MM.1S (cell line): Measurements from ENCODE around the gene POMZP3.
"Not testable (repeated sequence)": the region's sequence is repeated elsewhere in the genome, so short reads cannot be mapped to it uniquely, and the experiment has no call there.

Experiments
- DNase-seq: peaks from one replicate; pipeline ENCODE4 v3.0.0-alpha.2; 2015
- H2AFZ ChIP-seq: fragments of 300-600 bp; sonication (generic); 2 replicates; pipeline ENCODE4 v1.6.0; 2016; ENCODE audit warnings: antibody characterized with exemption, low read length
- H3F3A ChIP-seq: fragments of 300-600 bp; sonication (generic); 2 replicates; pipeline ENCODE4 v1.6.1; 2016; ENCODE audit warnings: mild to moderate bottlenecking, antibody characterized with exemption, low read length, moderate library complexity, mixed read lengths; ENCODE audit not compliant: insufficient read depth
- H3K27ac ChIP-seq: fragments of 300-600 bp; sonication (generic); 2 replicates; pipeline ENCODE4 v1.5.1; 2016; ENCODE audit warnings: mild to moderate bottlenecking, low read length
- H3K27me3 ChIP-seq: fragments of 300-600 bp; sonication (generic); replicated peaks from 2 replicates; pipeline ENCODE4 v1.6.0; 2016; ENCODE audit warnings: low read length; ENCODE audit not compliant: insufficient read depth
- H3K36me3 ChIP-seq: fragments of 300-600 bp; sonication (generic); replicated peaks from 2 replicates; pipeline ENCODE4 v1.6.1; 2016; ENCODE audit warnings: mild to moderate bottlenecking, low read length, mixed read lengths; ENCODE audit not compliant: insufficient read depth
- H3K4me1 ChIP-seq: fragments of 300-600 bp; sonication (generic); 2 replicates; pipeline ENCODE4 v1.6.1; 2016; ENCODE audit warnings: low read length, mixed read lengths
- H3K4me2 ChIP-seq: fragments of 300-600 bp; sonication (generic); 2 replicates; pipeline ENCODE4 v1.6.0; 2016; ENCODE audit warnings: low read depth, low read length
- H3K4me3 ChIP-seq: fragments of 300-600 bp; sonication (generic); 2 replicates; pipeline ENCODE4 v1.5.1; 2016; ENCODE audit warnings: low read length, mixed read lengths
- H3K79me2 ChIP-seq: fragments of 300-600 bp; sonication (generic); 2 replicates; pipeline ENCODE4 v1.6.1; 2016; ENCODE audit warnings: mixed run types, low read length, mixed read lengths
- H3K9ac ChIP-seq: fragments of 300-600 bp; sonication (generic); 2 replicates; pipeline ENCODE4 v1.6.1; 2016; ENCODE audit warnings: low read length, mixed read lengths
- H3K9me2 ChIP-seq: fragments of 300-600 bp; sonication (generic); replicated peaks from 2 replicates; pipeline ENCODE4 v1.6.1; 2016; ENCODE audit warnings: mild to moderate bottlenecking, low read length, mixed read lengths; ENCODE audit not compliant: insufficient read depth
- H3K9me3 ChIP-seq: fragments of 300-600 bp; sonication (generic); replicated peaks from 2 replicates; pipeline ENCODE4 v1.6.1; 2016; ENCODE audit warnings: mild to moderate bottlenecking, low read length, mixed read lengths; ENCODE audit not compliant: insufficient read depth
- H4K20me1 ChIP-seq: fragments of 300-600 bp; sonication (generic); 2 replicates; pipeline ENCODE4 v1.6.1; 2016; ENCODE audit warnings: mild to moderate bottlenecking, low read length, moderate library complexity, mixed read lengths; ENCODE audit not compliant: insufficient read depth

The POMZP3 gene

GRCh38 chr7:76588586-76588985 is 38.5 kb downstream of the POMZP3 start:
- H3K9me3 ChIP-seq, H2AFZ ChIP-seq: not testable (repeated sequence)

GRCh38 chr7:76586585-76587315 is 40.3 kb downstream of the POMZP3 start:
- H3K79me2 ChIP-seq, H3K9ac ChIP-seq, H3K4me2 ChIP-seq, H3F3A ChIP-seq, H3K4me3 ChIP-seq, H3K27ac ChIP-seq, DNase-seq, H3K9me3 ChIP-seq, H3K9me2 ChIP-seq, H2AFZ ChIP-seq, H4K20me1 ChIP-seq, H3K36me3 ChIP-seq, H3K4me1 ChIP-seq, H3K27me3 ChIP-seq: not testable (repeated sequence)

More at GRCh38 chr7:76588586-76588985, 38.5 kb downstream of the POMZP3 start:
- H3K27ac ChIP-seq, H3K79me2 ChIP-seq, H3K36me3 ChIP-seq, H3K9me2 ChIP-seq, DNase-seq, H3K4me1 ChIP-seq, H3F3A ChIP-seq, H3K9ac ChIP-seq, H3K27me3 ChIP-seq, H4K20me1 ChIP-seq, H3K4me2 ChIP-seq, H3K4me3 ChIP-seq: not testable (repeated sequence)

GRCh38 chr7:76583636-76584281 is 43.3 kb downstream of the POMZP3 start:
- not testable (repeated sequence) for H3K36me3 ChIP-seq, H4K20me1 ChIP-seq, H3K9me3 ChIP-seq, H3K9me2 ChIP-seq, H3K27me3 ChIP-seq, H3K27ac ChIP-seq, H3K4me1 ChIP-seq, H3K4me2 ChIP-seq, H3F3A ChIP-seq, H3K79me2 ChIP-seq, DNase-seq, H3K9ac ChIP-seq, H3K4me3 ChIP-seq, H2AFZ ChIP-seq

- not testable (repeated sequence) for H3K9me3 ChIP-seq, H3K4me1 ChIP-seq, H2AFZ ChIP-seq, H3K4me2 ChIP-seq, H3F3A ChIP-seq, H3K4me3 ChIP-seq, H3K9me2 ChIP-seq, H3K36me3 ChIP-seq, H4K20me1 ChIP-seq, DNase-seq, H3K27ac ChIP-seq, H3K9ac ChIP-seq, H3K27me3 ChIP-seq, H3K79me2 ChIP-seq
Measured at GRCh38 chr7:76582848-76583631, 44.0 kb downstream of the POMZP3 start.

- not testable (repeated sequence) for H3K9ac ChIP-seq, DNase-seq, H3K36me3 ChIP-seq, H3K9me3 ChIP-seq, H3F3A ChIP-seq, H3K4me2 ChIP-seq, H4K20me1 ChIP-seq, H2AFZ ChIP-seq, H3K27me3 ChIP-seq, H3K79me2 ChIP-seq, H3K27ac ChIP-seq, H3K4me3 ChIP-seq, H3K4me1 ChIP-seq, H3K9me2 ChIP-seq
Measured at GRCh38 chr7:76575919-76576655, 51.0 kb downstream of the POMZP3 start.

GRCh38 chr7:76575431-76575830 is 51.6 kb downstream of the POMZP3 start:
- not testable (repeated sequence) for H3F3A ChIP-seq, H4K20me1 ChIP-seq, H3K9me2 ChIP-seq, H3K27me3 ChIP-seq, H3K9ac ChIP-seq, H3K9me3 ChIP-seq, H3K4me1 ChIP-seq, H3K4me3 ChIP-seq, H2AFZ ChIP-seq, H3K36me3 ChIP-seq, H3K27ac ChIP-seq, H3K79me2 ChIP-seq, DNase-seq, H3K4me2 ChIP-seq

GRCh38 chr7:76572296-76572695 is 54.8 kb downstream of the POMZP3 start:
- not testable (repeated sequence) for H3K79me2 ChIP-seq, DNase-seq

More at GRCh38 chr7:76572296-76572695, 54.8 kb downstream of the POMZP3 start:
- H3K4me2 ChIP-seq, H3K9me3 ChIP-seq, H3K9ac ChIP-seq, H3K9me2 ChIP-seq, H3K4me3 ChIP-seq, H3K27ac ChIP-seq, H3K27me3 ChIP-seq, H3K4me1 ChIP-seq, H2AFZ ChIP-seq, H3K36me3 ChIP-seq, H3F3A ChIP-seq, H4K20me1 ChIP-seq: not testable (repeated sequence)
